HG02981 (cell line): ENCODE data around the gene CORO1C.

Experiments
- ATAC-seq: cut with Tn5 transposase; IDR thresholded peaks from one replicate; pipeline ENCODE4 v1.9.1; 2021; ENCODE audit warnings: mild to moderate bottlenecking, moderate library complexity; ENCODE audit not compliant: unreplicated experiment

Gene CORO1C

GRCh38 chr12:108653922-108654321 is 77.4 kb downstream of the CORO1C start:
- no peak for ATAC-seq

DNA sequence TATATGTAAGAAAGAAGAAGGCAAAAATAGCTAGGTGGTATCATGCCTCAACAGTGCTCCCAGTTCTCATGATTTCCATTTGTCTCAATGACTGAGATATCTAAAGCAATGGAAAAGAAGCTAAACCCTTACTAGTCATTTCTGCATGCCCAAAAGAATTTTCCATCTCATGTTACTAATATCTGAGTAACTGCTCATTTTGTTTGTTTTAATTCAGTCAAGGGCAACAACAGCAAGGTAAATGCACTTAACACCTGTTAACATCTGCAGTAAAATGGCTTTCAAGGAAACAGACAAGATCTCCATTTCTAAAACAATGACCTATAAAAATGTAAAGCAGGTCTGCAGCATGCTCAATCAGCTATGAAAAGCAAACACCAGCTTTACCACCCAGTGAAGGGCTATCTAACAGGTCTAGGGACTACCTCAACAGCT is 78.2 kb downstream of the CORO1C start:
- ATAC-seq, result no peak

DNA sequence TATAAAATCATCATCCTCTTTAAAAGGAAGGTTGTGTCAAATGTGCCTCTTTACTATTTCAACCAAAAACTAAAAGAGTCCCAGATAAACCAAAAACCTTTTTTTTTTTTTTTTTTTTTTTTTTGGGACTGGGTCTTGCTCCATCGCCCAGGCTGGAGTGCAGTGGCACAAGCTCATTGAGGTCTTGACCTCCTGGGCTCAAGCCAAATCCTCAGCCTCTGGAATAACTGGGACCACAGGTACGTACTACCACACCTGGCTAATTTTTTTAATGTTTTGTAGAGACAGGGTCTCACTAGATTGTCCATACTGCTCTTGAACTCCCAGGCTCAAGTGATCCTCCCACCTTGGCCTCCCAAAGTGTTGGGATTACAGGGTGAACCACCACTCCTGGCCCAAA is 81.2 kb downstream of the CORO1C start:
- ATAC-seq, result no peak

GRCh38 chr12:108649669-108650068 is 81.6 kb downstream of the CORO1C start:
- ATAC-seq, result no peak

DNA sequence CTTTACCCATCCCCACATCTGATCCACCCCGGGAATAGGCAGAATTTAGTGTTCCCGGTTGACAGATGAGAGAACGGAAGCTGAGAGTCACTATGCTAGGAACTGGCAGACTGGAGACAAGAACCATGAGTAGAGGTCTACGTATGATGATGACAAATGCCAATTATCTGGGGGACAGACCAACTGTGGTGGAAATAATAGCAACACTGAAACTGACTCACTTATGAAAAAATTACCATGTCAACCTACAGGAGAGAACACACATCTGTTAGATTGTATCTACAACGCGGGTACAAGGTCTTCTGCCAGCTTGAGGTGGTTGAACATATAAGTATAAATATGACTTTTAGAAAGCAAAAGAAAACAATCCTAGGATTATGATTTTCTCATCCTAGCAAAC is 82.2 kb downstream of the CORO1C start:
- ATAC-seq, result no peak

- ATAC-seq, result no peak
Measured at GRCh38 chr12:108648371-108648770, 82.9 kb downstream of the CORO1C start.

DNA sequence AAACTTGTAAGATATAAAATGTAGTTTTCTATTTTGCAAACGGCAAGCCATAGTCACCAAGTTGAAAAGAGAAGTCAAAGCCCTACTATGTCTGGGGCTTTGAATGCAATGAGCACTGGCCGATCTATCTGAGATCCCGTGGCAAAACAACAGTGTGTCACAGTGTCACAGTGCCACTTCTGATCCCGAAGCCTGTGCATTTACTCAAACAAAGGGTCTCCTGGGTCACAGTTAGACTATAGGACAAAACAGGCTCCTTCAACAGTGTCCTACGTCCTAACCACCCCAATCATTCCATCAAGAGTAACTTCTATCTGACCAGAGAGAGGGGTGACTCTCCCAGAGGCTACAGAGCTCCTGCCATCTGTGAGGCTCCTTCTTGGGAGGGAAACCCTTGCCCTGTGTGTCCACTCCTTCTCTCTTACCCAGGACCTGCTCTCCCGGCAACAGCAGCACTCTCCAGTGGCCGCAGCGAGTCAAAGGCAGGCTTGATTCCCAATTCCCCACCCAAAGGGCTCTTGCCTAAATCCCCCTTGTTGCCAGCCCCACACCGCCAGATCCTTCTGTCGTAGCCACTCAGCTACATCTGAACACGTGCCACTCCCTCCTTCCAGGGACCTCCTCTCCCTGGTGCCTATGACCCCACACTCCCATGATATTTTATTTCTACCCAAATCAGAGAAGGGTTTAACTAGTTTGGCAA is 83.6 kb downstream of the CORO1C start:
- no peak for ATAC-seq

GRCh38 chr12:108646600-108647579 is 84.4 kb downstream of the CORO1C start:
- ATAC-seq, result no peak

- no peak for ATAC-seq
Measured at GRCh38 chr12:108645686-108646599, 85.4 kb downstream of the CORO1C start.

- no peak for ATAC-seq
Measured at GRCh38 chr12:108644811-108645120, 86.6 kb downstream of the CORO1C start.

- ATAC-seq, result no peak
Measured at GRCh38 chr12:108643941-108644810, 87.1 kb downstream of the CORO1C start.

- ATAC-seq, result no peak
Measured at GRCh38 chr12:108642899-108643654, 88.2 kb downstream of the CORO1C start.

GRCh38 chr12:108642269-108642870 is 88.9 kb downstream of the CORO1C start:
- ATAC-seq, result no peak

DNA sequence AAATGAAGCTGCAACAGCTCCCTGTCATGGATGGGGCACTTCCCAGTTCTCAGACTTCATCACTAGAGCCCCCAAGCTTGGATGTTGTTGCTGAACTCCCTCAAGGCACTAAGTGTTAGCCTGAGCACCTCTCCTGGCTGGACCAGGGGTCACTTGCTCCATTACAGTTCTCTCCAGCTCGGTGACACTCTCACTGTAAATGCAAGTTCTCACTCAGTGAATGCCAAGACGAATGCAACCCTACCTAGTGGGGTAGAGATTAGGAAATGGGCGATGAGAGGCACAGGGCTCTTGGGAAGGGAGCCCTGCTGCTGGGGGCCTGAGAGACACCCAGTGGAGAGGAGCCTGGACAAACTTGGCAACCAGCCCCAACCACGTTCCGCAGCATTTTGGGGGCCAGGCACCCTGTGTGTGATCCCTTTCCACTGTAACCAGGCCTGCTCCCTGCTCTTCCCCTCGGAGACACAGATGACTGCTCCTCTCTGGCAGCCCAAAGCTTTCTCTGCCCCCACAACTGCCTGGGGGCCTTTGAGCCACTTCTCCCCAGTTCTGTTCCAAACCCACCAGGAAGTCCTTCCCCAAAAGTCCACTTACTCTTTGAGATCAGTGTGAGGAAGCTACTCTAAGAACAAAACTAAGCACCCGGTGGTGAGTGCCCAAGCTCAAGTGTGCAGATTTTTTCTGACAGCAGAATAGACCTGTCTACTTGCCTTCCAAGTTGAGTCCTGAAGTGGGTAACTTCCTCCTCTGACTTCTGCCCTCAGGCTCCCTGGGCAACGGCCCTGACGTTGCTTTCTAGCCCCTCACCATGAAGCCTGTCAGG is 89.7 kb downstream of the CORO1C start:
- no peak for ATAC-seq

GRCh38 chr12:108640802-108641445 is 90.4 kb downstream of the CORO1C start:
- ATAC-seq, result no peak

DNA sequence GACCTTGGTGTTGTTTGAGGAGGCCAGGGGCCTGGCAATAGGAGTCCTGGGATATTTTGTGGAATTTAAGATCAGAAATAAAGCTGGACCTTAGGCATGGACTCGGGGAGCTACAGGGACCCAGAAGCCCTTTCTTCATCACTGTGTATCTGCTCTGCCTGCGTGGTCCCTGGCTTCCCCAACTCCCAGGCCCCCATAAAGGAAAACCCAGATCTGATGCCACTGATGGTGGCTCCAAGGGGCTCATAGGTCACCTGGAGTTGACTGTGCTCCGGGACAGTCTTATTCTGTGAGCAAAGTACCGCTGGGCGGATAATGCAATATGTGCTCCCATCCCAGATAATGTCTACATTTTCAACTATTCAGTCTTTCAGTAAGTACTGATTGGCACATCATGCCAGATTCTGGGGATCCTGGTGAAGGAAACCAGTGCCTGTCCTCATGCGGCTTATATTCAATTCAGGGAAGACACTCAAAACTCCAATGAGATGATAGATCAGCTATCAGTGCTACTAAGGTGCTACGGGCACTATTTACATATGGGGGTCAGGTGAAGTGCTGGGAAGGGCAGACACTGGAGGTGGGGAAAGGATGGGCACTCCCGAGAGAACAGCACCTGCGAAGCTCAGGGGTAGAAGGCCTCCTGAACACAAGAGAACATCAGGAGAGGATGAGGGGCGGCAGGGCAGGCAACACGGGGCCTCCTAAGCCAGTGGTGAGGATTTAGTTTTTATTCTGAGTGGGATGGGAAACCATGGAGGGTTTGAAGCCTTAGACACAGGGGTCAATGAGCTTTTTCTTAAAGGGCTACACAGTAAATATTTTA is 92.1 kb downstream of the CORO1C start:
- no peak for ATAC-seq
